HEK293 (cell line): ENCODE results near the gene SKOR2.
A peak's percentile ranks its signal among the peaks of the same experiment; 100 is the strongest.

Source experiments
- KLF9 ChIP-seq: fragments of 450-650 bp; formaldehyde crosslinking; IDR thresholded peaks from 2 replicates; pipeline ENCODE4 v1.5.1; 2016; ENCODE audit warnings: missing biosample characterization, missing genetic modification characterization, low read depth
- MZF1 ChIP-seq: fragments of 450-650 bp; formaldehyde crosslinking; IDR thresholded peaks from 2 replicates; pipeline ENCODE4 v1.5.1; 2017; ENCODE audit warnings: missing biosample characterization, missing genetic modification characterization, borderline replicate concordance
- YY1 ChIP-seq: fragments of 450-650 bp; formaldehyde crosslinking; IDR thresholded peaks from 2 replicates; pipeline ENCODE4 v1.5.1; 2018; ENCODE audit warnings: missing biosample characterization, missing genetic modification characterization
- ZNF10 ChIP-seq: fragments of 450-650 bp; formaldehyde crosslinking; IDR thresholded peaks from 2 replicates; pipeline ENCODE4 v1.5.1; 2017; ENCODE audit warnings: missing biosample characterization, missing genetic modification characterization
- ZNF239 ChIP-seq: fragments of 450-650 bp; formaldehyde crosslinking; IDR thresholded peaks from 2 replicates; pipeline ENCODE4 v1.5.1; 2016; ENCODE audit warnings: missing biosample characterization, missing genetic modification characterization
- ZNF302 ChIP-seq: fragments of 450-650 bp; formaldehyde crosslinking; IDR thresholded peaks from 2 replicates; pipeline ENCODE4 v1.5.1; 2016; ENCODE audit warnings: missing biosample characterization, missing genetic modification characterization, low read depth
- ZSCAN23 ChIP-seq: fragments of 450-650 bp; formaldehyde crosslinking; IDR thresholded peaks from 2 replicates; pipeline ENCODE4 v1.5.1; 2016; ENCODE audit warnings: missing biosample characterization, missing genetic modification characterization
- TF ChIP-seq, protein P1 (sequence below): fragments of 450-650 bp; formaldehyde crosslinking; IDR thresholded peaks from 2 replicates; pipeline ENCODE4 v1.5.1; 2016; ENCODE audit warnings: missing biosample characterization, missing genetic modification characterization
- TF ChIP-seq, protein P2 (sequence below): fragments of 450-650 bp; formaldehyde crosslinking; IDR thresholded peaks from 2 replicates; pipeline ENCODE4 v1.5.1; 2016; ENCODE audit warnings: missing biosample characterization, missing genetic modification characterization, low read depth
- TF ChIP-seq, protein P3 (sequence below): fragments of 450-650 bp; formaldehyde crosslinking; IDR thresholded peaks from 2 replicates; pipeline ENCODE4 v1.5.1; 2016; ENCODE audit warnings: missing biosample characterization, missing genetic modification characterization

- TF ChIP-seq, protein P1, sequence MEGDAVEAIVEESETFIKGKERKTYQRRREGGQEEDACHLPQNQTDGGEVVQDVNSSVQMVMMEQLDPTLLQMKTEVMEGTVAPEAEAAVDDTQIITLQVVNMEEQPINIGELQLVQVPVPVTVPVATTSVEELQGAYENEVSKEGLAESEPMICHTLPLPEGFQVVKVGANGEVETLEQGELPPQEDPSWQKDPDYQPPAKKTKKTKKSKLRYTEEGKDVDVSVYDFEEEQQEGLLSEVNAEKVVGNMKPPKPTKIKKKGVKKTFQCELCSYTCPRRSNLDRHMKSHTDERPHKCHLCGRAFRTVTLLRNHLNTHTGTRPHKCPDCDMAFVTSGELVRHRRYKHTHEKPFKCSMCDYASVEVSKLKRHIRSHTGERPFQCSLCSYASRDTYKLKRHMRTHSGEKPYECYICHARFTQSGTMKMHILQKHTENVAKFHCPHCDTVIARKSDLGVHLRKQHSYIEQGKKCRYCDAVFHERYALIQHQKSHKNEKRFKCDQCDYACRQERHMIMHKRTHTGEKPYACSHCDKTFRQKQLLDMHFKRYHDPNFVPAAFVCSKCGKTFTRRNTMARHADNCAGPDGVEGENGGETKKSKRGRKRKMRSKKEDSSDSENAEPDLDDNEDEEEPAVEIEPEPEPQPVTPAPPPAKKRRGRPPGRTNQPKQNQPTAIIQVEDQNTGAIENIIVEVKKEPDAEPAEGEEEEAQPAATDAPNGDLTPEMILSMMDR (tag by site-specific recombination) = no peak
- TF ChIP-seq YY1 (tag by site-specific recombination) (no peak), KLF9 (tag by site-specific recombination) (no peak), MZF1 (tag by site-specific recombination) (no peak), ZNF239 (tag by site-specific recombination) (no peak), ZNF302 (tag by site-specific recombination) (no peak), ZNF10 (tag by site-specific recombination) (peak; percentile 100), ZSCAN23 (no peak)
- TF ChIP-seq, protein P2, sequence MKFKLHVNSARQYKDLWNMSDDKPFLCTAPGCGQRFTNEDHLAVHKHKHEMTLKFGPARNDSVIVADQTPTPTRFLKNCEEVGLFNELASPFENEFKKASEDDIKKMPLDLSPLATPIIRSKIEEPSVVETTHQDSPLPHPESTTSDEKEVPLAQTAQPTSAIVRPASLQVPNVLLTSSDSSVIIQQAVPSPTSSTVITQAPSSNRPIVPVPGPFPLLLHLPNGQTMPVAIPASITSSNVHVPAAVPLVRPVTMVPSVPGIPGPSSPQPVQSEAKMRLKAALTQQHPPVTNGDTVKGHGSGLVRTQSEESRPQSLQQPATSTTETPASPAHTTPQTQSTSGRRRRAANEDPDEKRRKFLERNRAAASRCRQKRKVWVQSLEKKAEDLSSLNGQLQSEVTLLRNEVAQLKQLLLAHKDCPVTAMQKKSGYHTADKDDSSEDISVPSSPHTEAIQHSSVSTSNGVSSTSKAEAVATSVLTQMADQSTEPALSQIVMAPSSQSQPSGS (tag by site-specific recombination) = no peak
- TF ChIP-seq, protein P3, sequence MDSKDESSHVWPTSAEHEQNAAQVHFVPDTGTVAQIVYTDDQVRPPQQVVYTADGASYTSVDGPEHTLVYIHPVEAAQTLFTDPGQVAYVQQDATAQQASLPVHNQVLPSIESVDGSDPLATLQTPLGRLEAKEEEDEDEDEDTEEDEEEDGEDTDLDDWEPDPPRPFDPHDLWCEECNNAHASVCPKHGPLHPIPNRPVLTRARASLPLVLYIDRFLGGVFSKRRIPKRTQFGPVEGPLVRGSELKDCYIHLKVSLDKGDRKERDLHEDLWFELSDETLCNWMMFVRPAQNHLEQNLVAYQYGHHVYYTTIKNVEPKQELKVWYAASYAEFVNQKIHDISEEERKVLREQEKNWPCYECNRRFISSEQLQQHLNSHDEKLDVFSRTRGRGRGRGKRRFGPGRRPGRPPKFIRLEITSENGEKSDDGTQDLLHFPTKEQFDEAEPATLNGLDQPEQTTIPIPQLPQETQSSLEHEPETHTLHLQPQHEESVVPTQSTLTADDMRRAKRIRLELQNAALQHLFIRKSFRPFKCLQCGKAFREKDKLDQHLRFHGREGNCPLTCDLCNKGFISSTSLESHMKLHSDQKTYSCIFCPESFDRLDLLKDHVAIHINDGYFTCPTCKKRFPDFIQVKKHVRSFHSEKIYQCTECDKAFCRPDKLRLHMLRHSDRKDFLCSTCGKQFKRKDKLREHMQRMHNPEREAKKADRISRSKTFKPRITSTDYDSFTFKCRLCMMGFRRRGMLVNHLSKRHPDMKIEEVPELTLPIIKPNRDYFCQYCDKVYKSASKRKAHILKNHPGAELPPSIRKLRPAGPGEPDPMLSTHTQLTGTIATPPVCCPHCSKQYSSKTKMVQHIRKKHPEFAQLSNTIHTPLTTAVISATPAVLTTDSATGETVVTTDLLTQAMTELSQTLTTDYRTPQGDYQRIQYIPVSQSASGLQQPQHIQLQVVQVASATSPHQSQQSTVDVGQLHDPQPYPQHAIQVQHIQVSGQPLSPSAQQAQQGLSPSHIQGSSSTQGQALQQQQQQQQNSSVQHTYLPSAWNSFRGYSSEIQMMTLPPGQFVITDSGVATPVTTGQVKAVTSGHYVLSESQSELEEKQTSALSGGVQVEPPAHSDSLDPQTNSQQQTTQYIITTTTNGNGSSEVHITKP (tag by site-specific recombination) = peak; percentile 90
Measured at GRCh38 chr18:47174545-47175116, 76.8 kb downstream of the SKOR2 start.
